ENCODE data around the gene FBXL7.

FBXL7 gene

GRCh38 chr5:15547261-15547839 lies 47.4 kb downstream of the FBXL7 start:
- DNase-seq, result peak; percentile 6

GRCh38 chr5:15549961-15550360 lies 50.0 kb downstream of the FBXL7 start:
- DNase-seq, result no peak

- DNase-seq, result peak; percentile 58
These were observed 50.6 kb downstream of the FBXL7 start for GRCh38 chr5:15550502-15551112.

- no peak for DNase-seq
These were observed 51.1 kb downstream of the FBXL7 start for GRCh38 chr5:15551113-15551504.

- DNase-seq, result no peak
These were observed 54.6 kb downstream of the FBXL7 start for GRCh38 chr5:15554542-15554941.

- DNase-seq, result no peak
These were observed 55.2 kb downstream of the FBXL7 start for GRCh38 chr5:15555176-15555575.

GRCh38 chr5:15558240-15558639 lies 58.3 kb downstream of the FBXL7 start:
- DNase-seq, result peak; percentile 24

- DNase-seq, result peak; percentile 13
These were observed 58.7 kb downstream of the FBXL7 start for GRCh38 chr5:15558681-15559080.

GRCh38 chr5:15560421-15560820 lies 60.4 kb downstream of the FBXL7 start:
- DNase-seq, result no peak

- DNase-seq, result no peak
These were observed 64.5 kb downstream of the FBXL7 start for GRCh38 chr5:15564523-15564922.

GRCh38 chr5:15564957-15565356 lies 65.0 kb downstream of the FBXL7 start:
- no peak for DNase-seq

GRCh38 chr5:15566306-15566705 lies 66.3 kb downstream of the FBXL7 start:
- DNase-seq, result no peak

- DNase-seq, result no peak
These were observed 66.8 kb downstream of the FBXL7 start for GRCh38 chr5:15566789-15567188.

GRCh38 chr5:15570491-15570890 lies 70.5 kb downstream of the FBXL7 start:
- DNase-seq, result no peak

GRCh38 chr5:15571081-15571480 lies 71.1 kb downstream of the FBXL7 start:
- no peak for DNase-seq

- DNase-seq, result no peak
These were observed 71.6 kb downstream of the FBXL7 start for GRCh38 chr5:15571618-15572017.

- DNase-seq, result no peak
These were observed 73.6 kb downstream of the FBXL7 start for GRCh38 chr5:15573590-15573989.

GRCh38 chr5:15574128-15574527 lies 74.1 kb downstream of the FBXL7 start:
- DNase-seq, result no peak

GRCh38 chr5:15574806-15575325 lies 74.9 kb downstream of the FBXL7 start:
- no peak for DNase-seq

GRCh38 chr5:15575666-15576065 lies 75.7 kb downstream of the FBXL7 start:
- no peak for DNase-seq

GRCh38 chr5:15577132-15577531 lies 77.2 kb downstream of the FBXL7 start:
- peak; percentile 94 for DNase-seq

- no peak for DNase-seq
These were observed 77.9 kb downstream of the FBXL7 start for GRCh38 chr5:15577831-15578230.

- DNase-seq, result no peak
These were observed 79.4 kb downstream of the FBXL7 start for GRCh38 chr5:15579193-15579990.

- DNase-seq, result no peak
These were observed 84.5 kb downstream of the FBXL7 start for GRCh38 chr5:15584528-15584927.
